ENCODE results near the gene PDXK.

Gene PDXK

DNA sequence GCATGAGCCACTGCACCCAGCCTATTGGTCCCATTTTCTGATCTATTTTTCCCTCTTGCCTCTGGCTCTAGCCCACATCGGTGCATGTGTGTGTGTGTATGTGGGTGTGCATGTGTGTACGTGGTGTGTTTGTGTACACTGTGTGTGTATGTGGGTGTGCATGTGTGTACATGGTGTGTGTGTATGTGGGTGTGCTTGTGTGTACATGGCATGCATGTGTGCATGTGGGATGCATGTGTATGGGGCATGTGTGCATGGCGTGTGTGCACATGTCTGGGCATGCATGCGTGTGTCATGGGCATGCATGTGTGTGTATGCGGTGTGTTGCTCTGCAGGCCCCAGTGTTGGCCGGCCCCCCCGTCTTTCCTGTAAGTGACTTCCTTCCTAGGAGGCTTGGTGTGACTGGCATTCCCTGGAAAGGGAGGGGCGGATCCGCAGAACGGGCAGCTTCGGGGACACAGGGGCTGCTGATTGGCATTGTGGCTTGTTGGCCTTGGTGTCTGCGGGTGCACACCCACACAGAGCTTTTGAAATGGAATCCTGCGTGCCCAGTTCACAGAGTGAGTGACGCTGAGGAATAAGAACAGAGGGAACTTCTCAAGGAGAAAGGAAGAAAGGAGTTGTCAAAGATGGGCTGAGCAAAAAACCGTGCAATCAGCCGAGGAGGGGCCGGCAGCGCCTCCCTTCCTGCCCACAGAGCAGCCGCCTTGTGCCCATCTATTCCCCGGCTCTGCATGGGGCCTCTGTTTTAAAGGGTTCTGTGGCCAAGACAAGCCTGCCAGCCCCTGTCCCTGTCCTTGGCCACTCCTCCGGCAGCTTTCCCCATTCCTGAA, 8.0 kb downstream of the PDXK start:
- DNase-seq = peak; percentile 44 to 54 (median 49)

DNA sequence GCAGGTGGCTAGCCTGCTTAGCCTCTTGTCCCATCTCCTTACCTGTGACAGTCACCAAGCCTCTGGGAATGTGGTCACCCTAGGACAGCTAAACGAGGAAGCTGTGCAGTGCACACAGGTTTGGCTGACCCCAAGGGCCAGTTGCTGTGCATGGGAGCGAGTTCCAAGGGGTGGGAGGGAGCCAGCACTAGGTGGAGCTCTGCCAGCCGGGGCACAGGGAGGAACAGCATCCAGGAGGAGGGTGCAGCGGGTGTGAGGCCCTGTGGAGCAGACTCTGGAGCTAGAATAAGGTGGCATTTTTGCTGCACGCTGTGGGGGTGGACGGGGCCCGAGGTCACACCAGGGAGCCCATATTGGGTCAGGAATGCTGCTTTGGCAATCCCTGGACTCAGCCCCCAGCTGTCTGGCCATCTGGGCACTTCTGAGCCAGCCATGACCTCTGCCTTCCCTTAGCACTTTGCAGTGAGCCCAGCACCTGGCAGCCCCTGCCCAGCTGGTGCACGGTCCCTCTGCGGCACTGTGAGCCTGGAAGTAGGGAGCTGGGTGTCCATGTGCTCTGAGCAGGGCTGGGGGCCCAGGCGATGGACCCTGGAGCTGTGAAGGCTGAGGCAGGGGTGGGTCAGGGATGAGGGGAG, 8.7 kb downstream of the PDXK start:
- peak; percentile 36 to 46 (median 38) for DNase-seq

GRCh38 chr21:43728154-43728466, 9.2 kb downstream of the PDXK start:
- no peak for DNase-seq

DNA sequence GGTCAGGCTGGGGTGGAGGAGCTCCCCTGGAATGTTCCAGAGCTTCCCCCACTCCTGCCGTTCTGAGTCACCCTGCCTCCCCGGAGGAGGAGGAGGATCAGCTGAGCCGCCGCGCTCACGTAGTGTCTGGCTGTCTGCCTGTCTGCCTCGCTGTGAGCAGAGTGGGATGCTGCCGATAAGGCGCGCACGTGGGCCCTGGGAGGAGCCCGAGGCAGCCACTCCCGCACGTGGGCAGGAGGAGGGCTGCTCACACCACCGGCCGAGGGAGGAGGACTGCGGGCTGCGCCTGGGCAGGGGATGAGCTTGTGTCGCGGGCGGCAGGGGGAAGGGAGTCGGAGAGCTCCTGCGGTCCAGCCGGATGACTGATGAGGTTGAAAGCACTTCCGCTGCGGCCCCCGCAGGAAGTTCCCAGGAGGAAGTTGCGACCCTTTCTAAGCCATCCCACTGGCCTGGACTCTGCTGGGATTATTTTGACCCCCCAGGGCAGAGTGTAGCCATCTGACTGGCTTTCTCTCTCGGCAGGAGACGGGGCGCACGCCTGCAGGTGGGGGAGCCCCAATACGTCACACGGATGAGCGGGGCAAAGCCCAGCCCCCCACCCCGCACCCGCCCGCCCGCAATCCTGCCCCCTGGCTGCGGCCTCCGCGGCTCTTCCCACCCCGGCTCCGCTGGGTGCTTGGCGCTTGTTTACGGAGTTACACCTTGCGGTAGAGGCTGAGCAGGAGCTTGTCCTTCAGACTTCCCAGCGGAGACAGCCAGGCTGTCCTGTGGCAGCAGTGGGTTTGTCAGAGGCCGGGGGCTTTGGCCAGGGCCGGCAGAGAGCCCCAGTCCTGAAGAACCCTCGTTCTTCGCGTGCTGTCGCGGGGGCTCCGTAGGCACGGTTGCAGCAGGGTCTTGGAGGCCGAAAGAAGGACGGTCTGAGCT, 9.8 kb downstream of the PDXK start:
- DNase-seq = peak; percentile 97 to 99 (median 98)

DNA sequence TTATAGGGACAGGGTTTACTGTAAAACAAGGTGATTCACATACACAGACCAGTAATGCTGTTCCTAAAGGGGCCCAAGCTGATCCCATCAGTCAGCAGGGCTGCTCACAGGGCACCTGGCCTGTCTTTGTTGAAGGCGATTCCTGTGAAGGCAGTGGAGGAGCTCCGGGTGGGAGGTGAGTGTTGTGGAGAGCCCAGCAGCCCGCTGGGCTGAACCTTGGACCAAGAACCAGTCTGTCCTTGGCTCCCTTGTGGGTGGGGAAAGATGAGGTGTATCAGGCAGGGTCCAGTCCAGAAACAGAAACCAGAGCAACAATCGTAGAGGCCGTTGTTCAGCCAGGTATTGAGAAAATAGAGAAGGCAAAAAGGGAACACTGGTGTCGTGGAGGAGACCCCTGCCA, 12.5 kb downstream of the PDXK start:
- no peak for DNase-seq

- no peak for DNase-seq
Measured at GRCh38 chr21:43731891-43732711, 13.2 kb downstream of the PDXK start.

GRCh38 chr21:43733060-43733459, 14.1 kb downstream of the PDXK start:
- no peak for DNase-seq

- DNase-seq = peak; percentile 71 to 84 (median 79)
Measured at GRCh38 chr21:43733529-43734071, 14.7 kb downstream of the PDXK start.

DNA sequence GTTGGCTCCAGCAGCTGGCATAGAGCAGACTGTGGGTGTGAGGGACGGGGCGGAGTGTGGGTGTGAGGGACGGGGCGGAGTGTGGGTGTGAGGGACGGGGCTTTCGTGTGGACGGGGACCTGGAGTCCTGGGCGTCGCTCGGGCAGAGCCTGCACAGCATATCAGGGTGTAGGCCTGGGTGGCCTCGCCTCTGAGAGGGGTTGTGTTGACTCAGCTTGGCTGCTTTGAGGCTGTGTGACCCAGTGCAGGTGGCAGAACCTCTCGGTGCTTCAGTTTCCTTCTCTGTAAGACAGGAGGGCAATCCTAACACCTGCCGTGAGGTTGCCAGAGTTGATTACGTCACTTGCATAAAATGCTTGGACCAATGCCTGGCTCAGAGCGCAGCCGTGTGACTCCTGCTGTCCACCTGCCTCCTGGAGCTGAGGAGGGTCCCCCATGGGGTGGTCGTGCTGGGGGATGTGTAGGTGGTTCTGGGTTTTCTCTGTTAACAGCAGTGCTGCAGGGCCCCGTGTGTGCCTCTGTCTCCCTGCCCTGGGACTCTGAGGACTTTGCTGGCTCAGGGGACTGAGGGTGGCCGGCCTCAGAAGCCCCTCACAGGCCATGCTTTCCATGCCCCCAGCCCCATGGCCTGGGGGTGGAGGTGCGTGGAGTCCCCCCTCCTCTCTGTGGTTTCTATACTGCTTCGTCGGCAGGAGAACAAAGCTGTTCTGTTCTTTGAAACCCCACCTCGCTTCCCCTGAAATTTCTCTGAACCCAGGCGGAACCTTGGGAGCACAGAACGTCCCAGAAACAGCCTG, 15.4 kb downstream of the PDXK start:
- no peak for DNase-seq

GRCh38 chr21:43734928-43735229, 15.9 kb downstream of the PDXK start:
- DNase-seq = no peak

GRCh38 chr21:43735236-43736091, 16.5 kb downstream of the PDXK start:
- no peak for DNase-seq

DNA sequence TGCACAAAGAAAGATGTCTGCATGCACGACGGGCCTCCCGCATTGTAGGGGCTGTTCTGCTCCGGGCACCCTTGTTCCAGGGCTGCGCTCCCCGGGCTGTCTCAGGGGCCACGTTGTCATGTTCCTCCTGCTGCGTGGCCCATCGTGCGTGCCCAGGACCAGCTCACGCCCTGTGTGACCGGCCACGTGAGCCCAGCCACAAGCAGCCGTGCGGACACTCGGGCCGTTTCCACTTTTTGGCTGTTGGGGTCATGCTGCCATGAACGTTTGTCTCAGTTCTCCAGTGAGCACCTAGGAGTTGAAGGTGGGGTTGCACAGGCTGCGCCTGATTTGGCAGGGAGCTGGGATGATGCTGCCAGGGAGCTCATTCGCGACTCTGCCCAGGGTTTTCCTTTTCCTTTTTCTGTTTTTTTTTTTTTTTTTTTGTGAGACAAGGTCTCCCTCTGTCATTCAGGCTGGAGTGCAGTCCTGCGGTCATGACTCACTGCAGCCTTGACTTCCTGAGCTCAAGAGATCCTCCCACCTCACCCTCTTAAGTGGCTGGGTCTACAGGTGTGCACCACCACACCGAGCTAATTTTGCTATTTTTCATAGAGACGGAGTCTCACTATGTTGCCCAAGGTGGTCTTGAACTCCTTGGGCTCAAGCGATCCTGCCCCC, 17.4 kb downstream of the PDXK start:
- no peak for DNase-seq

DNA sequence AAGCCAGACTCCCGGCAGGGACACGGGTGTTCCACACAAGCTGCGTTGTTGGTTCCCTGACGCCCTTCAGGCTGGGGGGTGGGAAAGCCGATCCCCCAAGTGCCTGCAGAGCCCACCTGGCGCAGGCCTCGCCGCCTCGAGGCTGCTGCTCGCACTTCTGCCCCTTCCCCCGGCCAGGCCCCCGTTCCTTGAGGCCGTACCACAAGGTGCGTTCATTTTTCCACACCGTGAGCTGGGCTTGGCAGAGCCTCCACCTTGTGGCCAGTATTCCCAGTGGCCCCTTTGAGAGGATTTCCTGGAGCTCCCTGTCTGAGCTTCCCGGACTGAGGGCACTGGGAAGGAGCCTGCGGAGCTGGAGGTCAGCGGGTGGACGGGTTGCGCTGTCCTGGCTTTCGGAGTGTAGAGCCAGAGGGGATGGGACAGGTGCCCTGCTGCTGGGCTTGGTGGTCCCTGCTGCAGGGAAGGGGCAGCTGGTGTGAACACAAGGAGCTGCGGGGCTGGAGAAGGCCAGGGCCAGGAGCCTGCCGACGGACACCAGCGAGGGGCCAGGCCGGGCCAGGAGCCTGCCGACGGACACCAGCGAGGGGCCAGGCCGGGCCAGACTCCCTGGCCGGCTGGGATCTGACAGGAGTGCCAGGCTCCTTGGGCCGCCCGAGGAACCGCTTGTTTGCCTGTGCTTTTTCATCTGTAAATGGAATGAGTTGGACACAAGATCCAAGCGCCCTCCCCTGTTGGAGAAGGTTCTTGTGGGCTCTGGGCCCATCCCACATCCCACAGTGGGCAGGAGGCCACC, 18.4 kb downstream of the PDXK start:
- DNase-seq = no peak

- peak in 1 of 3 donors; percentile 40 for DNase-seq
Measured at GRCh38 chr21:43739621-43740435, 20.9 kb downstream of the PDXK start.

DNA sequence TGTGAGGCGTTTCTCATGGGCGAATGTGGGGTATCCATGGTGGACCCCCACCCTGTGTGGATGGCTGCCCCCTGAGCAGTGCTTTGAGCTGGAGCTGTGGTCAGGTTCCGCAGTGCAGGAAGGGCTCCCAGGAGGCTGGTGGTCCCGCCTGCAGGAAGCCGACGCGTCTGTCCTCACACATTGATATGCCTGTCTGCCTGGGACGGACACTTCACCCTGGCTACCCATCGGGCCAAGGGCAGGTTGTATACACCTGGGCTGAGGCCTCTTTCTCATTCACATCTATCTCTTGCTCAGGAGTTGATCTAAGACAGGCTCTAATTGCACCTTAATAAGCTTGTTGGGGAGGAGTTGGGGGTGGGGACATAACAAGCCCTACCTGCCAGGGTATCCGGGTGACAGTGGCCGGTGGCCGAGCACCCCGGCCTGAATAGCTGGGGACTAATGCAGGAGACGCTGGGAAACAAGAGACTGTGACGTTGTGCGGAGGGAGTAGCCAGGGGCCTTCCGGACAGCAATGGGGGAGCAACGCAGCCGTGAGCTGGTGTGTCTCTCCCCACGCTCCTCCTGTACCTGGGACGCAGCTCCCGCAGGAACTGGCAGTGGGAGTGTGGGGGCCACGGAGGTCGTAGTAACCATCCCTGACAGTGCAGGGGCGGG, 21.7 kb downstream of the PDXK start:
- DNase-seq = no peak

- no peak for DNase-seq
Measured at GRCh38 chr21:43741423-43742096, 22.6 kb downstream of the PDXK start.

DNA sequence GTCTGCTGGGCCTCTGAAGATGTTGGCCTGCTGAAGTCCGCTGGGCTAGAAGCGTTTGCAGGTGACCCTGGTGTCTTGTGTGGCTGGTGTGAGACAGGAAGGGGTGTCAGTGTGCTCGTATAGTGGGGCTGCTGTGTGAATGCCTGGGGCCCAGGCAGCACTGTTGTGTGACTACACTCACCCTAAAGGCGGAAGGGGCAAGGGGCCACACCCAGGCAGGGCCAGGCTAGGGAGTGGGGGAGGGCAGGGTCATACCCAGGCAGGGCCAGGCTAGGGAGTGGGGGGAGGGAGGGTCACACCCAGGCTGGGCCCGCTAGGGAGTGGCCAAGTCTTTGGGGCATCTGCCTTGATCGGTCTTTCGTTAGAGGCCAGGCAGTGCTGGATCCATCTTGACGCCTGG, 25.0 kb downstream of the PDXK start:
- no peak for DNase-seq

All from suppressor macrophage treated with lipopolysaccharide for 1 hour (primary cell).